GM12878 (cell line): ENCODE results near the gene EPHB1. TPM values are rescaled to one million over a fixed set of nuclear protein-coding genes. Genes with fewer than 3 reads are reported as not detected.

Experiments used
- ATAC-seq: fragments of 200-7000 bp; cut with Tn5 transposase; 3 replicates; pipeline ENCODE4 v1.9.1; 2020; ENCODE audit warnings: mild to moderate bottlenecking, moderate library complexity
- BruUV-seq: library from RNA; stranded (reverse); fragments of 400-500 nt; replicated peaks from 2 replicates; lab custom pipeline; 2021; lab: Mats Ljungman, UMichigan
- CTCF ChIA-PET: fragments of 300-600 bp; sonication (Branson Sonifier 250); formaldehyde crosslinking; extraction: SDS; loops from one replicate; lab custom pipeline; 2021; ENCODE audit warnings: inconsistent platforms; lab: Yijun Ruan, JAX
- POLR2A ChIA-PET: fragments of 350-600 bp; formaldehyde crosslinking; extraction: SDS; loops from one replicate; lab custom pipeline; 2021; ENCODE audit warnings: inconsistent platforms; lab: Charles Lee
- RAD21 ChIA-PET: fragments of 300-600 bp; sonication (Branson Sonifier 250); formaldehyde crosslinking; loops from one replicate; lab custom pipeline; 2023; ENCODE audit warnings: antibody characterized with exemption; ENCODE audit not compliant: unreplicated experiment; lab: Charles Lee
- SMC1A ChIA-PET: fragments of 300-600 bp; sonication (Branson Sonifier 250); formaldehyde crosslinking; loops from one replicate; lab custom pipeline; 2023; ENCODE audit not compliant: unreplicated experiment, uncharacterized antibody; lab: Charles Lee
- DNase-seq: peaks from one replicate; pipeline ENCODE4 v3.0.0-alpha.2; 2011; ENCODE audit warnings: low read depth, low spot score
- FAIRE-seq: peaks from 3 replicates; lab custom pipeline; 2011; peaks lifted over from hg19 to GRCh38; lab: Jason Lieb, UNC
- H2AFZ ChIP-seq: 2 replicates; pipeline ENCODE4 v1.6.0; 2011; ENCODE audit warnings: low read depth, low read length, control low read depth; ENCODE audit not compliant: control insufficient read depth
- H3K27ac ChIP-seq: 2 replicates; pipeline ENCODE4 v1.5.1; 2011; ENCODE audit warnings: control low read depth; ENCODE audit not compliant: control insufficient read depth, insufficient read depth
- H3K27me3 ChIP-seq, 2 experiments: replicated peaks in 1 of 2; 2 replicates each; pipeline versions ENCODE4 v1.6.0 to v1.6.1; 2011; ENCODE audit warnings: low read length in 1 of 2; ENCODE audit not compliant: control insufficient read depth in 2 of 2, insufficient read depth in 2 of 2
- H3K36me3 ChIP-seq, 2 experiments: 2 replicates each; pipeline ENCODE4 v1.5.1; 2011; ENCODE audit warnings: low read length in 1 of 2; ENCODE audit not compliant: control insufficient read depth in 2 of 2, insufficient read depth in 2 of 2
- H3K4me1 ChIP-seq: 2 replicates; pipeline ENCODE4 v1.6.1; 2011; ENCODE audit warnings: mild to moderate bottlenecking, low read length, moderate library complexity, mixed read lengths; ENCODE audit not compliant: control insufficient read depth, insufficient read depth
- H3K4me2 ChIP-seq: 2 replicates; pipeline ENCODE4 v1.6.0; 2011; ENCODE audit warnings: control low read depth; ENCODE audit not compliant: control insufficient read depth, insufficient read depth
- H3K4me3 ChIP-seq: fragments of 200-600 bp; sonication (generic); 2 replicates; pipeline ENCODE4 v1.5.1; 2016
- H3K79me2 ChIP-seq: 2 replicates; pipeline ENCODE4 v1.6.0; 2011; ENCODE audit warnings: low read length; ENCODE audit not compliant: control insufficient read depth, insufficient read depth
- H3K9ac ChIP-seq: 2 replicates; pipeline ENCODE4 v1.8.0; 2011; ENCODE audit warnings: low read length, control low read depth, mixed read lengths; ENCODE audit not compliant: control insufficient read depth, insufficient read depth
- H3K9me3 ChIP-seq: replicated peaks from 3 replicates; pipeline ENCODE4 v1.5.1; 2011; ENCODE audit warnings: mild to moderate bottlenecking, low read length; ENCODE audit not compliant: control insufficient read depth, insufficient read depth
- H4K20me1 ChIP-seq: 2 replicates; pipeline ENCODE4 v1.6.0; 2011; ENCODE audit not compliant: control insufficient read depth, insufficient read depth
- FOXM1 ChIP-seq: IDR thresholded peaks from 2 replicates; pipeline ENCODE4 v1.6.1; 2012; ENCODE audit warnings: low read depth, mild to moderate bottlenecking, inconsistent platforms, low read length, moderate library complexity
- LARP7 ChIP-seq: fragments of 450-650 bp; IDR thresholded peaks from 2 replicates; pipeline ENCODE4 v1.6.1; 2017; ENCODE audit warnings: mild to moderate bottlenecking
- PAX8 ChIP-seq: fragments of 450-650 bp; IDR thresholded peaks from 2 replicates; pipeline ENCODE4 v1.6.1; 2017; ENCODE audit warnings: mild to moderate bottlenecking, moderate library complexity
- POU2F2 ChIP-seq: IDR thresholded peaks from 3 replicates; pipeline ENCODE4 v1.6.1; 2011; ENCODE audit warnings: low read depth, mild to moderate bottlenecking, low read length, borderline replicate concordance
- RAD21 ChIP-seq: IDR thresholded peaks from 2 replicates; pipeline ENCODE4 v1.6.1; 2011; ENCODE audit warnings: mild to moderate bottlenecking, low read depth, low read length, moderate library complexity; ENCODE audit not compliant: insufficient read depth
- RELA ChIP-seq: fragments of 450-650 bp; IDR thresholded peaks from 2 replicates; pipeline ENCODE4 v1.8.0; 2014; ENCODE audit warnings: borderline replicate concordance; ENCODE audit not compliant: partially characterized antibody
- SIX5 ChIP-seq: IDR thresholded peaks from 2 replicates; pipeline ENCODE4 v1.6.1; 2011; ENCODE audit warnings: mild to moderate bottlenecking, low read depth, low read length, moderate library complexity; ENCODE audit not compliant: severe bottlenecking
- SMAD1 ChIP-seq: fragments of 450-650 bp; IDR thresholded peaks from 2 replicates; pipeline ENCODE4 v1.6.1; 2018; ENCODE audit warnings: mild to moderate bottlenecking, low read depth; ENCODE audit not compliant: partially characterized antibody
- STAT1 ChIP-seq: fragments of 450-650 bp; conservative IDR thresholded peaks from 2 replicates; pipeline ENCODE4 v1.6.1; 2014; ENCODE audit warnings: antibody characterized with exemption, mild to moderate bottlenecking
- TCF12 ChIP-seq: IDR thresholded peaks from 2 replicates; pipeline ENCODE4 v1.6.1; 2011; ENCODE audit warnings: low read depth, mild to moderate bottlenecking, low read length
- YBX1 ChIP-seq: fragments of 450-650 bp; IDR thresholded peaks from 2 replicates; pipeline ENCODE4 v1.6.1; 2016; ENCODE audit warnings: antibody characterized with exemption
- YY1 ChIP-seq: IDR thresholded peaks from 2 replicates; pipeline ENCODE4 v1.6.1; 2011; ENCODE audit warnings: low read depth, mild to moderate bottlenecking, low read length
- WGBS: methylation state at CpG from one replicate; pipeline ENCODE4 v1.1.6; 2016; ENCODE audit warnings: low lambda C conversion rate; ENCODE audit not compliant: insufficient replicate concordance, insufficient coverage; ENCODE audit errors: missing lambda C conversion rate; 5-methylcytosine and 5-hydroxymethylcytosine counted together
- in situ Hi-C: fragments of 300-500 bp; cut with MboI; formaldehyde crosslinking; loops from 9 replicates; pipeline ENCODE4 v1.14.3; 2018; ENCODE audit warnings: mixed read lengths
- intact Hi-C: fragments of 100-400 bp; cut with micrococcal nuclease; formaldehyde crosslinking; loops from one replicate; pipeline ENCODE4 v1.14.2; 2022; ENCODE audit not compliant: unreplicated experiment
- polyA plus RNA-seq, 11 experiments: library from polyadenylated mRNA; depleted of rRNA in 4 of 11; unstranded in 6 of 11; stranded (reverse) in 5 of 11; fragments of >200 nt; fragmentation: Nextera tagmentation in 4 of 11; fragmentation: Illumina TruSeq in 1 of 11; extraction: Ambion mirVana in 4 of 11; extraction: Trizol in 1 of 11; gene quantifications; 1 replicate in 1 of 11; 2 replicates in 10 of 11; pipeline versions ENCODE4 v1.2.1 to v1.2.3, GENCODE V29; 2011 to 2016; ENCODE audit warnings: inconsistent platforms in 2 of 11, missing spikeins in 2 of 11, low read depth in 1 of 11
- total RNA-seq, 4 experiments: library from RNA; depleted of rRNA in 3 of 4; stranded (reverse); fragments of >200 nt in 3 of 4; fragmentation: Illumina TruSeq in 1 of 4; extraction: Trizol in 1 of 4; gene quantifications; 2 replicates each; pipeline versions ENCODE4 v1.2.1 to v1.2.3, GENCODE V29; 2013 to 2021
- TF ChIP-seq, protein P1 (sequence below), 3 experiments: IDR thresholded peaks in 2 of 3; conservative IDR thresholded peaks in 1 of 3; 2 replicates each; pipeline ENCODE4 v1.5.1; 2011; ENCODE audit warnings: low read depth in 3 of 3, low read length in 3 of 3, mild to moderate bottlenecking in 3 of 3, control low read depth in 2 of 3, moderate library complexity in 2 of 3, inconsistent platforms in 1 of 3, mixed read lengths in 1 of 3; ENCODE audit not compliant: control insufficient read depth in 2 of 3, insufficient read depth in 1 of 3; ENCODE audit errors: extremely low read depth in 1 of 3

The EPHB1 gene
- total and polyA plus RNA-seq, 10 of the 15 experiments (the other 5 are each of a cell fraction or from before 2014, with no cell fraction given) = 0.33 to 23.8 (median 1.2) TPM

DNA sequence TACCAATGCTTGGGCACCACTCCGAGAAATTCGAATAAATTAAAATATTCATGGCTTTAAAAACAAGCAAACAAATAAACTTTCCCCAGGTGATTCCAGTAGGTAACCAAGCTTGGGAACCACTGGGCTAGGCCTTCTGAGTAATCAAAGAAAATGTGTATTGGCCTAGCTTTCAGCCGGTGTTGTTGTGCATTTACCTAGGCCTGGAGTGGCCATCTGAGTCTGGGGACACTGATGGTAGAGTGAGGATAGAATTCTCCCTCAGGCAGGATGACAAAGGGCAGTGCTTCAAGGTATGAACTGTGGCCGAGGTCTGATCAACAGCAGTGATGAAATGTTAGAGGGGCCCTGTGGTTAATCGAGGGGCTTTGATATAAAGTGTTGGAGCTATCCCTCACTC lies 440.5 kb downstream of the EPHB1 start:
- RAD21 ChIA-PET = no interaction called here
- Histone ChIP-seq H2AFZ (no peak overlapping the region), H4K20me1 (no peaks in the 10 kb centered on the region), H3K36me3 (no peaks in the 10 kb centered on the region; a peak in 2 of 4 replicates), H3K27ac (no peak overlapping the region), H3K27me3 (no peaks in the 10 kb centered on the region), H3K9ac (no peak overlapping the region), H3K9me3 (peaks cover 7% of the 10 kb centered on the region; the same call in 1 of the 3 replicates), H3K4me1 (no peaks in the 10 kb centered on the region), H3K4me3 (no peak overlapping the region), H3K4me2 (no peak overlapping the region), H3K79me2 (no peaks in the 10 kb centered on the region)
- no peak for TF ChIP-seq POU2F2
- intact Hi-C loops (no loop called here), in situ Hi-C loops (no loop called here)
- CTCF ChIA-PET = interaction anchor here (1.4 kb wide), 1 partner anchor 123 kb away, joined by 3 read pairs; no protein-coding TSS in a partner anchor
- SMC1A ChIA-PET = interaction anchor here (1.0 kb wide), 1 partner anchor 440 kb away, joined by 4 read pairs; the partner anchor contains the start of gene EPHB1
- WGBS = 47% methylated on average over 5 of the region's 5 CpGs
- POLR2A ChIA-PET = no interaction called here
- no peak for DNase-seq
- BruUV-seq = no TSS peak
- FAIRE-seq = no peak
- ATAC-seq = no peak

DNA sequence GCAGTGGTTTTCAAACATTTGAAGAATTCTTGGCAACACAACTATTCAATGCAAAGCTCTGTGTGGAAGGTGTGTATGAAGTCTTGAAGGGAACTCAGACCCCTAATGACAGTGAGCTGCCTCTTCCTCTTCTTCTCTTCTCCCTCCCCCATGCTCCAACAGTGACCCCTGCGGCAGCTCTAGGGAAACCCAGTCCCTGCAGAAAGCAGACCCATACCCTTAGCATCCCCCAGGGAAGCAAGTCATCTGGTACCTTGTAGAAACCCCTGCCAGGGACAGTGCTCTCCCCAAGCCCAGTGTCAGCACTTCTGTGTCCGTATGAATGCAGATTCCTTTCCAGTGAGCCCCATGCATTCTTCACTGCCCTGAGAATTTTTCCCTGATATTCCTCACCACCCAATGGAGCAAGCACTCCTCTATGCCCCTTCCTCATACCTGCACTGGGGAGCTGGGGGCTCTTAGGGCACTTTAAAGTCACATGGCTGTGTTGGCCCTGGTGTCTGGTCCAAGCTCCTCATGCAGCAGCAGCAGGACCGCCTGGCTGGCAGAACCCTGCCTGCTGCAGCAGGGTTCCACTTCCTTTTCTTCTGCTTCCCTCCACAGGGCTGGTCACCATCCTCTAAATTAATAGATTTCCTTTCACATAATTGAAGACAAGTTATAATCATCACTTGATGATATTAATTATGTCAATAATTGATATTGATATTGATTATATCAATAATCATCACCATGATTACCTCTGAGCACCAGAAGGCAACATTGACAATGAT lies 442.5 kb downstream of the EPHB1 start:
- POLR2A ChIA-PET = interaction anchor here (0.5 to 0.6 kb wide), 2 partner anchors 9 to 1694 kb away, joined by 3 read pairs; no protein-coding TSS in a partner anchor
- 13% methylated on average over 3 of the region's 3 CpGs for WGBS
- BruUV-seq = no TSS peak
- TF ChIP-seq PAX8 (no peak), LARP7 (no peak), SIX5 (no peak), TCF12 (no peak), SMAD1 (no peak), YBX1 (no peak), STAT1 (no peak), YY1 (no peak), FOXM1 (no peak), RAD21 (peak; percentile 40; the same call in 1 of the 2 replicates), RELA (no peak)
- TF ChIP-seq, protein P1, sequence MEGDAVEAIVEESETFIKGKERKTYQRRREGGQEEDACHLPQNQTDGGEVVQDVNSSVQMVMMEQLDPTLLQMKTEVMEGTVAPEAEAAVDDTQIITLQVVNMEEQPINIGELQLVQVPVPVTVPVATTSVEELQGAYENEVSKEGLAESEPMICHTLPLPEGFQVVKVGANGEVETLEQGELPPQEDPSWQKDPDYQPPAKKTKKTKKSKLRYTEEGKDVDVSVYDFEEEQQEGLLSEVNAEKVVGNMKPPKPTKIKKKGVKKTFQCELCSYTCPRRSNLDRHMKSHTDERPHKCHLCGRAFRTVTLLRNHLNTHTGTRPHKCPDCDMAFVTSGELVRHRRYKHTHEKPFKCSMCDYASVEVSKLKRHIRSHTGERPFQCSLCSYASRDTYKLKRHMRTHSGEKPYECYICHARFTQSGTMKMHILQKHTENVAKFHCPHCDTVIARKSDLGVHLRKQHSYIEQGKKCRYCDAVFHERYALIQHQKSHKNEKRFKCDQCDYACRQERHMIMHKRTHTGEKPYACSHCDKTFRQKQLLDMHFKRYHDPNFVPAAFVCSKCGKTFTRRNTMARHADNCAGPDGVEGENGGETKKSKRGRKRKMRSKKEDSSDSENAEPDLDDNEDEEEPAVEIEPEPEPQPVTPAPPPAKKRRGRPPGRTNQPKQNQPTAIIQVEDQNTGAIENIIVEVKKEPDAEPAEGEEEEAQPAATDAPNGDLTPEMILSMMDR (IDR thresholded peaks at IDR 0.05 in 2 of 3, conservative IDR thresholded peaks at IDR 0.05 in 1 of 3; ENCODE audit: control insufficient read depth in 2 of 3, extremely low read depth in 1 of 3, insufficient read depth in 1 of 3, low read depth in 3 of 3, low read length in 3 of 3) = peak in 1 of 3 experiments; percentile 36; a peak in 2 of 6 replicates

More for the DNA sequence above, 442.5 kb downstream of the EPHB1 start:
- Histone ChIP-seq H2AFZ (no peak overlapping the region), H3K9ac (no peak overlapping the region), H3K36me3 (peaks cover 0 to 3% of the 10 kb centered on the region in 2 experiments; a peak in 2 of 4 replicates), H3K79me2 (no peaks in the 10 kb centered on the region), H3K4me1 (no peaks in the 10 kb centered on the region), H3K4me3 (no peak overlapping the region), H3K4me2 (no peak overlapping the region), H4K20me1 (no peaks in the 10 kb centered on the region), H3K27me3 (no peaks in the 10 kb centered on the region), H3K27ac (no peak overlapping the region), H3K9me3 (peaks cover 7% of the 10 kb centered on the region; the same call in 1 of the 3 replicates)
- ATAC-seq (peak; percentile 44), DNase-seq (no peak), FAIRE-seq (no peak)
- intact Hi-C loops = no loop called here
- ChIA-PET CTCF (interaction anchor here (0.5 to 5.1 kb wide), 9 partner anchors 8 to 444 kb away, joined by 3 to 84 read pairs (median 4); partner anchors contain the start of gene EPHB1), RAD21 (interaction anchor here (0.8 to 6.7 kb wide), 7 partner anchors 10 to 443 kb away, joined by 3 to 90 read pairs (median 3); partner anchors contain the start of gene EPHB1), SMC1A (interaction anchor here (0.7 to 1.5 kb wide), 9 partner anchors 12 to 443 kb away, joined by 3 to 11 read pairs (median 3); partner anchors contain the start of gene EPHB1)
- in situ Hi-C loops = no loop called here
